Testis (tissue), 2 donors: ENCODE results near the gene NEXN.

Experiments used
- POLR2A ChIP-seq: fragments of 450-650 bp; IDR thresholded peaks from one replicate; pipeline ENCODE4 v1.6.1; 2017; ENCODE audit warnings: antibody characterized with exemption, mild to moderate bottlenecking, moderate library complexity
- TF ChIP-seq, protein P1 (sequence below), 3 experiments: fragments of 450-650 bp in 2 of 3; fragments of 200-600 bp in 1 of 3; sonication (generic) in 1 of 3; IDR thresholded peaks; one replicate each; pipeline ENCODE4 v1.5.1; 2016 to 2019; ENCODE audit warnings: antibody characterized with exemption in 3 of 3, mild to moderate bottlenecking in 2 of 3, moderate library complexity in 1 of 3

- TF ChIP-seq, protein P1, sequence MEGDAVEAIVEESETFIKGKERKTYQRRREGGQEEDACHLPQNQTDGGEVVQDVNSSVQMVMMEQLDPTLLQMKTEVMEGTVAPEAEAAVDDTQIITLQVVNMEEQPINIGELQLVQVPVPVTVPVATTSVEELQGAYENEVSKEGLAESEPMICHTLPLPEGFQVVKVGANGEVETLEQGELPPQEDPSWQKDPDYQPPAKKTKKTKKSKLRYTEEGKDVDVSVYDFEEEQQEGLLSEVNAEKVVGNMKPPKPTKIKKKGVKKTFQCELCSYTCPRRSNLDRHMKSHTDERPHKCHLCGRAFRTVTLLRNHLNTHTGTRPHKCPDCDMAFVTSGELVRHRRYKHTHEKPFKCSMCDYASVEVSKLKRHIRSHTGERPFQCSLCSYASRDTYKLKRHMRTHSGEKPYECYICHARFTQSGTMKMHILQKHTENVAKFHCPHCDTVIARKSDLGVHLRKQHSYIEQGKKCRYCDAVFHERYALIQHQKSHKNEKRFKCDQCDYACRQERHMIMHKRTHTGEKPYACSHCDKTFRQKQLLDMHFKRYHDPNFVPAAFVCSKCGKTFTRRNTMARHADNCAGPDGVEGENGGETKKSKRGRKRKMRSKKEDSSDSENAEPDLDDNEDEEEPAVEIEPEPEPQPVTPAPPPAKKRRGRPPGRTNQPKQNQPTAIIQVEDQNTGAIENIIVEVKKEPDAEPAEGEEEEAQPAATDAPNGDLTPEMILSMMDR (IDR thresholded peaks at IDR 0.05), result no peak
- TF ChIP-seq POLR2A, result no peak
These were observed 101.3 kb downstream of the NEXN start for GRCh38 chr1:77989744-77990143.
